Activated CD4-positive, alpha-beta memory T cell treated with anti-CD3 and anti-CD28 coated beads for 36 hours (primary cell): ENCODE data around the gene RPP25L. TPM values are rescaled to one million over a fixed set of nuclear protein-coding genes. Genes with fewer than 3 reads are reported as not detected.
A peak's percentile ranks its signal among the peaks of the same experiment; 100 is the strongest.

Source experiments
- CTCF ChIA-PET: fragments of 350-600 bp; sonication (Branson Sonifier 250); formaldehyde crosslinking; loops from one replicate; lab custom pipeline; 2021; ENCODE audit warnings: antibody characterized with exemption, inconsistent platforms; lab: Charles Lee
- POLR2A ChIA-PET: fragments of 350-600 bp; sonication (Branson Sonifier 250); formaldehyde crosslinking; loops from one replicate; lab custom pipeline; 2021; ENCODE audit warnings: antibody characterized with exemption; lab: Charles Lee
- DNase-seq: peaks from one replicate; pipeline ENCODE4 v3.0.0-alpha.2; 2020
- H3K27ac Mint-ChIP-seq: one replicate; pipeline ENCODE4 v1.8.0; 2021; ENCODE audit warnings: mixed read lengths
- H3K27me3 Mint-ChIP-seq: one replicate; pipeline ENCODE4 v1.8.0; 2021; ENCODE audit warnings: mixed read lengths
- H3K36me3 Mint-ChIP-seq: one replicate; pipeline ENCODE4 v1.8.0; 2021; ENCODE audit warnings: mixed read lengths
- H3K4me1 Mint-ChIP-seq: one replicate; pipeline ENCODE4 v1.8.0; 2021; ENCODE audit warnings: low read depth, mixed read lengths
- H3K4me3 Mint-ChIP-seq: one replicate; pipeline ENCODE4 v1.8.0; 2021; ENCODE audit warnings: mild to moderate bottlenecking, mixed read lengths
- H3K9me3 Mint-ChIP-seq: one replicate; pipeline ENCODE4 v1.8.0; 2021; ENCODE audit warnings: mixed read lengths
- intact Hi-C: fragments of 100-400 bp; cut with micrococcal nuclease; formaldehyde crosslinking; loops from one replicate; pipeline ENCODE4 v1.15.1; 2023
- total RNA-seq, 2 experiments: library from RNA; stranded (reverse); gene quantifications; one replicate each; pipeline ENCODE4 v1.2.3, GENCODE V29; 2021

The RPP25L gene
- total RNA-seq, 2 experiments from 2014 or later, result 29.3 to 31.1 TPM

DNA sequence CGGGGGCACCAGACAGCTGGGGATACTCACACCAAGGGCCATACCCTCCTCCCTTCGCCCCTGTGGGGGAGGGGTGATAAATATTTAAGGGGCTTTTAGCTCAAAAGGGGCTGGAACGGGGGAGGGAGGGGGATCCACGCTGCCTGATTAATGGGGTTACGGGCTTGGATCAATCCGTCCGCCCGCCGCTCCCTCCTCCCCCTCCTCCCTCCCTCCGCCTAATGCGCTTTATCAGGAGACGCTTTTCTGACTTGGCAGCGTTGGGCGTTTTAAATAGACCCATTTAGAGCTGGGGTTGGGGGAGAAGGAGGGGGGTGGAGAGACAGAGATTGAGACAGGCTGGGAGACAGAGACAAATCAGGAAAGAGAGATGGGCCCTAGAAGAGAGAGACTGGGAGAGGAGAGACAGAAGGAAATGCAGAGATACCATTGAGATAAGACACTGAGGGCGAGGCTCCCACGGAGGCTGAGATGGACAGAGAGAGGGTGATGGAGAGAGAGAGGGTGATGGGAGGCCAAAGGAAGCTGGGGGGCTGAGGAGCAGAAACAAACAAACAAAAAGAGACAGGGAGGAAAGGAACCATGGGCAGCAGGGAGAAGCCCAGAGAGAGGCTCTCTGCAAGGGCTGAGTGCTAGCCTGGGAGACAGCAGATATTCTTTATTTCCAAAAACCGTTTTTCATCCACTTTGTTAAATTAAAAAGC lies 32.6 kb downstream of the RPP25L start:
- no peak overlapping the region for H3K4me3 Mint-ChIP-seq
- POLR2A ChIA-PET, result no interaction called here
- intact Hi-C loops, result no loop called here

DNA sequence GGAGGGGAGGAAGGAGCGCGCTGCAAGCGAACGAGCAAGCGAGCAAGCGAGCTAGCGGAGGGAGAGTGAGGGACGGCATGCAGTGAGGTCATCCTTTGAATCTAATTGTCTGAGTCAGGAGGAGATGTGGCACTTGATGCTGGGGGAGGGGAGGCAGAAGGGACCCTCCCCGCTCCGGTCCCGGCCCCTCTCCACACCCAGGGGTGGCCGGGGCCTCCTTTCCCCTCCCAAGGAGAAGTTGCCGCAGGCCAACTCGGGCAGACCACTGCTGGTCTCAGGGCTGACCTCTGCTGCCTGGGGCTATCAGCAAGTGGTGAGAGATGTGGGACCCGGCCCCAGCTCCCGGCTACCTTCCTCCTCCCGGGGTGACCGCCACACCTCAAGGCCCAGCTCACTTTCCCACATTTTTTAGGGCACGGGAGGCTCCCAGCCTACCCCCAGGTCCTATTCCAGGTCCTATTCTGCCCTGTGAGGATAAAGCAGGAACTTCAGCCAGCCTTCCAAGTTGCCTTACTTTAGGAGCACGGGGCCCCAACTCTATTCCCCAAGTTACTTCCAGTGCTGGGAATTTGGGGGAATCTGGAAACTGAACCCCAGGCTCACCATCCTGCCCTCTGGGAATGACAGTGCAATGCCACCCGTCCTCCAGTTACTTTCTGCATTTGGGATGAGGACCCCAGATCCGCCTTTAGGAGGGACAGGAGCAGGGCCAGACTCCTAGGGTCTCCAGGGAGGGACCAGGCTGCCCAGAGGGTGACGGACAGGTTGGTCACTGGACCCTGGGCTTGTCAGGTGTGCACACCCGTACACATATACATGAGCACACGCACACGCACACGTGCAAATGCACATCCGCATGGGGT lies 33.4 kb downstream of the RPP25L start:
- peak; percentile 30 for DNase-seq
- intact Hi-C loops, result no loop called here
- ChIA-PET CTCF (interaction anchor here (4.3 kb wide), 1 partner anchor 13 kb away, joined by 23 read pairs; no protein-coding TSS in a partner anchor), POLR2A (no interaction called here)
- peaks cover 13% of the 10 kb centered on the region for H3K4me1 Mint-ChIP-seq
- H3K27me3 Mint-ChIP-seq, result peaks cover 51% of the 10 kb centered on the region
- no peaks in the 10 kb centered on the region for H3K9me3 Mint-ChIP-seq
- H3K27ac Mint-ChIP-seq, result no peak overlapping the region
- H3K36me3 Mint-ChIP-seq, result no peaks in the 10 kb centered on the region
- H3K4me3 Mint-ChIP-seq, result no peak overlapping the region

More for the DNA sequence above, 32.6 kb downstream of the RPP25L start:
- CTCF ChIA-PET, result interaction anchor here (1.2 to 4.3 kb wide), 4 partner anchors 8 to 175 kb away, joined by 3 to 23 read pairs (median 4); no protein-coding TSS in a partner anchor
- H3K27ac Mint-ChIP-seq, result no peak overlapping the region
- DNase-seq, result no peak
- peaks cover 50% of the 10 kb centered on the region for H3K27me3 Mint-ChIP-seq
- H3K36me3 Mint-ChIP-seq, result no peaks in the 10 kb centered on the region
- no peaks in the 10 kb centered on the region for H3K9me3 Mint-ChIP-seq
- H3K4me1 Mint-ChIP-seq, result peaks cover 13% of the 10 kb centered on the region

DNA sequence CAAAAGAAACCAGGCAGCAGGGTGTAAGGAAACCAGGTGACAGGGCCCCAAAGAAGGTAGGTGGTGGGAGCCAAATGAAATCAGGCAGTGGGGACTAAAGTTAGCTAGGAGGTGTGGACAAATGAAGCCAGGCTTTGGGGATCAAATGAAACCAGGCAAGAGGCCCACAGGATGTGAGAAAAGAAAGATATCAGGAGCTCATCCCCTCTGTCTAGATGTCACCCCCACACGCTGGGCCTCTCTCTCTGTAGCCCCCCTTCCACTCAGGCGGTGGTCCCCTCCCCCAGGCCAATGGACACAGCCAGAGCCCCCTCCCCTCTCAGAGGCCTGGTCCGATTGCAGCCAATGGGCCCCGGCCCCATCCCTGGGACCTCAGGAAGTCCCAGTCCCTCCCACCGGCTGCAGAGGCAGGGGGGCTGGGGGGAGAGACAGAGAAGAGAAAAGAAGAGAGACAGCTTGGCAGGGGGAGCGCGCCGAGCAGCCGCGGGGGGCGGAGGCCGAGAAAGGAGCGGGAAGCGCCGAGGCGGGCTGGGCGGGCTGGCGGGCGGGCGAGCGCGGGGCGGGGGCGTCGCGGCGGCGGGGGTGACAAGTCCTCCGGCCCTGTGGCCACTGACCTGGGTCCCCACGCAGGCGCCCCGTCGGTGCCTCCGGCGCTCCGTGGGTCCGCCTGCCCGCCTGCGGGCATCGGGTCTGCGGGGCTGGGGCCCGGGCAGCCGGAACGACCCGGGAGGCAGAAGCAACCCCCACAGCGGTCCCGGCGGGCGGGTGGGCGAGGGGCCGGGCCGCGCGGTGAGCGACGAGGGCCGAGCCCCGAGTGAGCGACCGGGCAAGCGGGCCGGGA lies 34.3 kb downstream of the RPP25L start:
- Mint-ChIP-seq H3K27ac (no peak overlapping the region), H3K4me1 (peaks cover 13% of the 10 kb centered on the region), H3K9me3 (no peaks in the 10 kb centered on the region), H3K4me3 (no peak overlapping the region), H3K27me3 (peaks cover 51% of the 10 kb centered on the region), H3K36me3 (no peaks in the 10 kb centered on the region)
- DNase-seq, result no peak
- CTCF ChIA-PET, result interaction anchor here (4.3 kb wide), 1 partner anchor 14 kb away, joined by 23 read pairs; no protein-coding TSS in a partner anchor
- POLR2A ChIA-PET, result no interaction called here
- intact Hi-C loops, result no loop called here

DNA sequence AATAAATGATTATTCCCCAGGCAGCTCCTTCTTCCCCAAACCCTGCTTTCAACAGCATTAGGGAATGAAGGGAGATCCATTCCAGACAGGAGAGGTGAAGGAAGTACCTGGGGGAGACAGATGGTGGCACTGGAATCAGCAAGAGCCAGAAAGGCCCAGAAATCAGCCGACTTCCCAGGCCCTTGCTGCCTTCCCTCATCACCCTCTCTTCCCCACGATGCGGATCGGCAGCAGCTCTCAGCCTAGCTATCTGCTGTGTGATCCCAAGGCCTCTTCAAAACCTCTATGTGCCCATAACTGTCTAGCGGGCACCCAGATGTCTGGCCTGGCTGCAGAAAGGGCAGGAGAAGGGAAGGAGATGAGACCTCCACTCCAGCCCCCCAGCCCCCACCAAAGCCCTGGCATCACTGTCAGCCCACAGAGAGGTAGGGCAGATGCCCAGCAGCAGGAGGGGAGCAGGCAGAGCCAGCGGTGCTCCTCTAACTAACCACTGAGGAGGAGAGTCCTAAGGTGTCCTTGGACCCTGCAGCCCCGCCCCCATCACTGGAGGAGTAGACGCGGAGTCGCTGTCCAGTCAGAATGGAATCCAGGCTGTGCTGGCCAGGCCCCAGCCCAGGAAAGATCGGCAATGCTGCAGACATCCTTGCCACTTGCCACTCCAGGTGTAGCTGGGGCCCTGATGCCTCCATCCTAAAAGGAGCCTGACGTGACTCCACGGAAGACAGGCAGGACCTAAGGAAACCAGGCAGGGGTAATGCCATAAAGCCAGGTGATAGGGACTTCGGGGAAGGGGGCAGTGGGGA lies 35.1 kb downstream of the RPP25L start:
- no peak for DNase-seq
- no peaks in the 10 kb centered on the region for H3K36me3 Mint-ChIP-seq
- H3K4me3 Mint-ChIP-seq, result no peak overlapping the region
- no peak overlapping the region for H3K27ac Mint-ChIP-seq
- H3K27me3 Mint-ChIP-seq, result peaks cover 51% of the 10 kb centered on the region
- ChIA-PET CTCF (interaction anchor here (1.1 to 4.3 kb wide), 2 partner anchors 15 kb away, joined by 3 to 23 read pairs; no protein-coding TSS in a partner anchor), POLR2A (no interaction called here)
- intact Hi-C loops, result no loop called here
- H3K4me1 Mint-ChIP-seq, result peaks cover 13% of the 10 kb centered on the region
- H3K9me3 Mint-ChIP-seq, result no peaks in the 10 kb centered on the region

DNA sequence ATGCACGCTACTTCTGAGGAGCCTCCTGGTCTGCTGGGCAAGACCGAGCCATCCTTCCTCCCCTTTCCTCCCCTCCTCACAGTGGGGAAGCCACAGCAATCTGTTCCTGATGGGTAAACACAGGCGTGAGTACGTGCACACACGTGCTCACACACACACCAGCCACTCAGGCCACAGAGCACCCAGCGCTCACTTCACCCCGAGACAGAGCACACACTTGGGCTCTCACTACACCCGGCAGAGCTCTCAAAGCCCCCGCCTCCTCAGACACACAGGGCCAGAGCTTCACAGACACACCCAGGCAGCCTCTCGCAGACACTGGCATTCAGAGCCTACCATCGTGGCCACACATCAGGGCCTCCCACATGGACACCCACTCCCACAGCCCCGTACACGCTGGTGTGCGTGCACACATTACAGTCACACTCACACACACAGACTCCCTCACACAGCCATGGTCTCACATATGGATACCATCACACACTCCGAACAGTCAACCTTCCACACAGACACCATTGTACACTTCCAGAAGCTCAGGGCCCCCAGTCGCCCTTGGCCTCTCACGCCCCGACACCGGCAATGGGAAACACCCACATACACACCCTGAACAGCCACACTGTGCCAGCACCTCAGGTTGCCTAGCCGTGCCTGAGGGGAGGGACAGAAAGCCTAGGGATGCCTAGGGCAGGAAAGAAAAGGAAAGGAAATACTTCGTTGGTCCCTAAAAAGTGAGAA lies 35.9 kb downstream of the RPP25L start:
- DNase-seq, result no peak
- Mint-ChIP-seq H3K27me3 (peaks cover 46% of the 10 kb centered on the region), H3K4me3 (no peak overlapping the region), H3K36me3 (no peaks in the 10 kb centered on the region), H3K4me1 (peaks cover 13% of the 10 kb centered on the region), H3K9me3 (no peaks in the 10 kb centered on the region), H3K27ac (no peak overlapping the region)
- ChIA-PET CTCF (interaction anchor here (0.6 to 1.1 kb wide), 2 partner anchors 15 to 256 kb away, joined by 3 read pairs; no protein-coding TSS in a partner anchor), POLR2A (no interaction called here)
- intact Hi-C loops, result no loop called here

DNA sequence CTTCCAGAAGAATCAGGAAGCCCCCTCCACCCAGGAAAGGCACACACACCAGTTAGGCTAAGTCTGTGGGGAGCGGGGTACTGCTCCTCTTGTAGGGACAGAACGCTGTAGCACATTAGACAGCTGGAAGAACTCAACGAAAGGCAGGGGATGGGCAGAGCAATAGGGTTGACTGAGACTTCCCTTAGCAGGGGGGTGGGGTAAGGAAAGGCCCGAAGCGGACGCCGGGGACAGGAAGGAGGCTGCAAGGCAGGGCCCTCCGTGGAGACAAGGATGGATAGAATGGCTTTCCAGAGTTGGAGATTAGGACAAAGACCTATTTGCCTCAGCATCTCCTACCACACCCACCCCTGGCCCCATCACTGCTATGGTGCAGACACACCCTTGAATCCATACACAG lies 36.7 kb downstream of the RPP25L start:
- Mint-ChIP-seq H3K4me3 (no peak overlapping the region), H3K36me3 (no peaks in the 10 kb centered on the region), H3K27ac (no peak overlapping the region), H3K27me3 (peaks cover 38% of the 10 kb centered on the region), H3K9me3 (no peaks in the 10 kb centered on the region), H3K4me1 (peaks cover 13% of the 10 kb centered on the region)
- intact Hi-C loops, result no loop called here
- ChIA-PET CTCF (interaction anchor here (1.9 kb wide), 1 partner anchor 16 kb away, joined by 6 read pairs; no protein-coding TSS in a partner anchor), POLR2A (no interaction called here)
- no peak for DNase-seq

DNA sequence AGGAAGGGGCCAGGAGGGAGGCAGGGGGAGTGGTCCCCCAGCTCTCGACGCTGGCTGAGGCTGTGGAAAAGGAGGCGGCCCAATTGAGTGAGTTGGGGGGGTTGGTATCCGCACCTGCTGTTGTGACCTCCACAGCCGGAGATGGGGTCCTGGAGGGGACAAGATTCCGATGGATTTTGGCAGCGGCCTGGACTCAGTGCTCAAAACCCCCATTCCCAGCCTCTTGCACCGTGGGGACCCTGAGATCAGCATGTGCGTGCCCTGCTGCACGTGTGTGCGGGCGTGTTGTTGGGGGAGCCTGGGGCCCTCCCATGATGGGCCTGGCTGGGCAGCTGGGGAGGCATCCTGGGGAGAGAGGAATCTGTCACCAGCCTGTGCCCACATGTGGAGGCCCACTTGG lies 37.3 kb downstream of the RPP25L start:
- H3K27ac Mint-ChIP-seq, result no peak overlapping the region
- POLR2A ChIA-PET, result no interaction called here
- DNase-seq, result no peak
- peaks cover 33% of the 10 kb centered on the region for H3K27me3 Mint-ChIP-seq
- peaks cover 13% of the 10 kb centered on the region for H3K4me1 Mint-ChIP-seq
- no peaks in the 10 kb centered on the region for H3K9me3 Mint-ChIP-seq
- intact Hi-C loops, result no loop called here
- H3K36me3 Mint-ChIP-seq, result no peaks in the 10 kb centered on the region
- H3K4me3 Mint-ChIP-seq, result no peak overlapping the region
- CTCF ChIA-PET, result interaction anchor here (1.9 kb wide), 1 partner anchor 17 kb away, joined by 6 read pairs; no protein-coding TSS in a partner anchor

DNA sequence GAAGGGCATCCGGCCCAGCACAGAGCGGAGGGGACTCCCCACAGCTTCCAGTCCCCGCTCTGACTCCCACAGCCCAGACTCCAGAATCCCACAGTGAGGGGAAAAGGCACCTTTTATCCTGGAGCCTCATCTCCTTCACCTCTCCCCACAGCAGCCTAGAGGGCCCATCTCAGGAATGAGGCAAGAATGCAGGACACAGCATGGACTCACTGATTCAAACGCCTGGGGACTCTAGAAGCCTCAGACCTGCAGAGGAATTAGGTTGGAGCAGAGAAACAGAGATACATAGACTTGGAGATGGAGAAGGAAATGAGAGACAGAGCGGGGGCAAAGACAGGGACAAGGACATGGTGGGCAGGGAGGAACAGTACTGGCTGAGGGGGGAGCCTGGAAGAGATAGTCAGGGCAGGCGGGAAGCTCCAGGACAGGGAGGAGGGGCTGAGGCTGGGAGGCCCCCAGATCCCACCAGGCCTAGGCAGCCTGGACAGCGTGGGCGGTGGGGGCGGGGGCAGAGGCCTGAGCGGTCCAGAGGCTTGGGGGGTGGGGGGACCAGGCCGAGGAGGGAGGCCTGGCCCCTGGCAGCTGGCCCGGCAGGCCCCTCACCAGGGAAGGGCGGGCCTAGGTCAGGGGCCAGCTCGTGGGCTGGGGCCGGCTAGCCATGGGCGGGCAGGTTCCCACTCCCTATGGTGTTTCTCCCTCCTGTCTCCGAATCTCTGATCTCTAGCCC lies 38.1 kb downstream of the RPP25L start:
- Mint-ChIP-seq H3K36me3 (no peaks in the 10 kb centered on the region), H3K4me1 (peaks cover 11% of the 10 kb centered on the region), H3K27ac (no peak overlapping the region), H3K9me3 (no peaks in the 10 kb centered on the region), H3K27me3 (peaks cover 27% of the 10 kb centered on the region), H3K4me3 (no peak overlapping the region)
- no peak for DNase-seq
- CTCF ChIA-PET, result interaction anchor here (1.9 kb wide), 1 partner anchor 18 kb away, joined by 6 read pairs; no protein-coding TSS in a partner anchor
- POLR2A ChIA-PET, result no interaction called here
- intact Hi-C loops, result no loop called here

DNA sequence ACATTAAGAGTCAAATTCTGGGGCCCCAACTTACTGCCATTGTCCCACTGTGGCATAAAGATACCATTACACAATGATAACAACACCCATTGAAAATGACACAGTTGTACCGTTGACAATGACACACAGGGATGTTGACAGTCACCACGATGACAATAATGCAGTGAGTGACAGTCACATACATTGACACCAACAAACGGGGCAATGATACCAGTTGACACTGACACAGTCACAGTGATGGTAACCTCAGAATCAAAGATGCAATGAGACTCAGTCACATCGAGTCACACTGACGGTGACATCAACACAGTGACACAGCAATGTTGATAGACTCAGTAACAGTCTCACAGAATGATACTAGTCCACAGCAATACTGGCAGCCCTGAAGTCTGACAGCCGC lies 39.3 kb downstream of the RPP25L start:
- peaks cover 26% of the 10 kb centered on the region for H3K27me3 Mint-ChIP-seq
- no peak for DNase-seq
- CTCF ChIA-PET, result no interaction called here
- POLR2A ChIA-PET, result no interaction called here
- H3K27ac Mint-ChIP-seq, result no peak overlapping the region
- no peaks in the 10 kb centered on the region for H3K36me3 Mint-ChIP-seq
- H3K4me1 Mint-ChIP-seq, result peaks cover 7% of the 10 kb centered on the region
- intact Hi-C loops, result no loop called here
- H3K4me3 Mint-ChIP-seq, result no peak overlapping the region
- no peaks in the 10 kb centered on the region for H3K9me3 Mint-ChIP-seq

DNA sequence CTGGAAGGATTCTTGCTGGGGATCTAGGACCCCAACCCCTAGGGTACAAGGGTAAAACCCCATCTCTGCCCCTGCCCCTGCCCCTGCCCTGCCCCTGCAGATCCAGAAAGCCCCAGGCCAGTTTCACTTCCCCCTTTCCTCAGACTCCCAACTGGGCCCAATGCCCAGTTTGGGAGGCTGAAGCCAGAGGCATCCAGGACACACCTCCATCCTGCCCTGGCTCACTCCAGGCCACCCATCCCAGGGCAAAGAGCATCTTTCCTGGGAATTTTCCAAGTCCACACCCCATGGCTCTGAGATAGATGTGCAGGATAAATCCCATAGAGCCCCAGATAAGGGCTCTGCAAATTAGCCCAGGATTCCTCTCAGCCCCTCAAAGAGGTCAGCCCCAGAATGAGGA lies 39.8 kb downstream of the RPP25L start:
- intact Hi-C loops, result no loop called here
- H3K27ac Mint-ChIP-seq, result no peak overlapping the region
- no peak for DNase-seq
- ChIA-PET CTCF (no interaction called here), POLR2A (no interaction called here)
- peaks cover 1% of the 10 kb centered on the region for H3K4me1 Mint-ChIP-seq
- H3K36me3 Mint-ChIP-seq, result no peaks in the 10 kb centered on the region
- H3K27me3 Mint-ChIP-seq, result peaks cover 24% of the 10 kb centered on the region
- H3K4me3 Mint-ChIP-seq, result no peak overlapping the region
- H3K9me3 Mint-ChIP-seq, result no peaks in the 10 kb centered on the region
